ENCODE measurements around the gene STUB1. TPM values are rescaled to one million over a fixed set of nuclear protein-coding genes. Genes with fewer than 3 reads are reported as not detected.

The STUB1 gene
- total RNA-seq, 1 donor from 2014 or later, result 124 TPM

DNA sequence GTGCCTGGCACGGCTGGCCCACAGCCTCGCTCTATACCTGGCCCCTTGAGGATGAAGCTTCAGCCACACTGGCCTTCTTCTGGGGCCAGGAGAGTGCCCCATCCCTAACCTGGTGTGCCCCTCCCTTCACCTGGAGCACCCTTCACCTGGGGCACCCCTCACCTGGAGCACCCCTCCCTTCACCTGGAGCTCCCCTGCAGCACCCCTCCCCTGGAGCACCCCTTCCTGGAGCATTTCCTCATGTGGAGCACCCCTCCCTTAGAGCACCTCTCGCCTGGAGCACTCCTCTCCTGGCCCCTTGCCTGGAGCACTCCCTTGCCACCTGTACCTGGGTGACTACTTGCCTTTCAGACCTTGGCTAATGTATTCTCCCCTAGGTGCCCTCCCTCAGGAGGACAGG is 27.8 kb downstream of the STUB1 start:
- Histone ChIP-seq H3K36me3 (no peaks in the 10 kb centered on the region), H3K9me3 (no peaks in the 10 kb centered on the region), H3K27me3 (peaks cover 23% of the 10 kb centered on the region), H3K4me1 (peaks cover 11% of the 10 kb centered on the region), H3K4me3 (no peak overlapping the region), H3K27ac (no peak overlapping the region)
- DNase-seq (ENCODE audit: extremely low spot score in 2 of 2), result no peak
- intact Hi-C loops (cut with DNase I), result no loop called here
- TF ChIP-seq POLR2A (IDR thresholded peaks at IDR 0.05) (no peak), POLR2AphosphoS5 (IDR thresholded peaks at IDR 0.05; ENCODE audit: insufficient read depth in 1 of 2, low read depth in 1 of 2) (no peak)
- TF ChIP-seq, protein P1, sequence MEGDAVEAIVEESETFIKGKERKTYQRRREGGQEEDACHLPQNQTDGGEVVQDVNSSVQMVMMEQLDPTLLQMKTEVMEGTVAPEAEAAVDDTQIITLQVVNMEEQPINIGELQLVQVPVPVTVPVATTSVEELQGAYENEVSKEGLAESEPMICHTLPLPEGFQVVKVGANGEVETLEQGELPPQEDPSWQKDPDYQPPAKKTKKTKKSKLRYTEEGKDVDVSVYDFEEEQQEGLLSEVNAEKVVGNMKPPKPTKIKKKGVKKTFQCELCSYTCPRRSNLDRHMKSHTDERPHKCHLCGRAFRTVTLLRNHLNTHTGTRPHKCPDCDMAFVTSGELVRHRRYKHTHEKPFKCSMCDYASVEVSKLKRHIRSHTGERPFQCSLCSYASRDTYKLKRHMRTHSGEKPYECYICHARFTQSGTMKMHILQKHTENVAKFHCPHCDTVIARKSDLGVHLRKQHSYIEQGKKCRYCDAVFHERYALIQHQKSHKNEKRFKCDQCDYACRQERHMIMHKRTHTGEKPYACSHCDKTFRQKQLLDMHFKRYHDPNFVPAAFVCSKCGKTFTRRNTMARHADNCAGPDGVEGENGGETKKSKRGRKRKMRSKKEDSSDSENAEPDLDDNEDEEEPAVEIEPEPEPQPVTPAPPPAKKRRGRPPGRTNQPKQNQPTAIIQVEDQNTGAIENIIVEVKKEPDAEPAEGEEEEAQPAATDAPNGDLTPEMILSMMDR (IDR thresholded peaks at IDR 0.05), result no peak

- DNase-seq (ENCODE audit: extremely low spot score in 2 of 2), result no peak
- Histone ChIP-seq H3K27ac (no peak overlapping the region), H3K4me1 (peaks cover 11% of the 10 kb centered on the region), H3K9me3 (no peaks in the 10 kb centered on the region), H3K36me3 (no peaks in the 10 kb centered on the region), H3K4me3 (no peak overlapping the region), H3K27me3 (peaks cover 20% of the 10 kb centered on the region)
- TF ChIP-seq, protein P1 (IDR thresholded peaks at IDR 0.05), result no peak
- TF ChIP-seq POLR2AphosphoS5 (IDR thresholded peaks at IDR 0.05; ENCODE audit: insufficient read depth in 1 of 2, low read depth in 1 of 2) (no peak), POLR2A (IDR thresholded peaks at IDR 0.05) (no peak)
- intact Hi-C loops (cut with DNase I), result no loop called here
These were observed 28.7 kb downstream of the STUB1 start for GRCh38 chr16:708959-709358.

DNA sequence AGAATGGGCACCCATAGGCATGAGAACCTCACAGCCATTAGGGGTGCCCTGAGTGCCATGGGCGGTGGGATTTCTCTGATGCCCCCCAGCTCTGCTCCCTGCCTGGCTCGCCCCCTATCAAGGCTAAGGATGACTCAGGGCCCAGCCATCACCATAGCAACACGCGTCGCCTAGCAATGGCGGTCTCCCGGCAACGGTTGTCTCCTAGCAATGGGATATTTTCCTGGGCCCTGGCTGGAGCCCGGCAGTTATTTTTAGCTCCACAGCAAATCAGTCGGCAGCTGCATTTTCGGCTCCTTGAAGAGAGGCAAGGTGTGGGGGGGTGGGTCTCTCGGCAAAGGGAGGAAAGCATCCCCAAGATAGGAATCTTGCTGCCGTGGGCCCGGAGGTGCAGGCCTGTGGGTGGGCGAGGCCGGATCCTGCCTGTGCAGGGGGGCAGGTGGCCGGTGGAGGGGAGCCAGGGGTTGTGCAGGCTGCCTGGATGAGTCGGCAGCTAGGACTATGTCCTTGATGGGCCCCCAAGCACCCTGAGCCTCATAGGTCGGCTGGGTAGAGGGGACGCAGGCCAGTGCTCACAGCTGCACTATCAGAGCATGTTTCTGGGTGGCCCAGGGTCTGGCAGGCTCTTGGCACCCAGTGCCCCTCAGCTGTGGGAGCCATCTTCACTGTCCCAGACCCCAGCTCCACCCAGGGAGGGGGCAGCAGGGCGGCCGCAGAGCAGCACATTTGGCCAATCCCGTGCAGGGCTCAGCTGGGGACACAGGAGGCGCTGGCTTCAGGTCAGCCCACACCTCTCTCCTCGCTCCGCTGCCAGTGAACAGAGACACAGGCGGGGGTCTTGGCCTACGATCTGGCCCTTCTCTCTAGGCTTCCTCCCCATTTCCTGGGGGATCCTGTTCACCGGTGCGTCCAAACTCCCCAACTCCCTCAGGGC is 29.6 kb downstream of the STUB1 start:
- intact Hi-C loops (cut with DNase I), result loop anchor here (10.0 kb wide), 1 partner anchor 345 kb away; no protein-coding TSS in a partner anchor
- TF ChIP-seq, protein P1 (IDR thresholded peaks at IDR 0.05), result no peak
- TF ChIP-seq POLR2A (IDR thresholded peaks at IDR 0.05) (no peak), POLR2AphosphoS5 (IDR thresholded peaks at IDR 0.05; ENCODE audit: insufficient read depth in 1 of 2, low read depth in 1 of 2) (no peak)
- no peak for DNase-seq (ENCODE audit: extremely low spot score in 2 of 2)
- Histone ChIP-seq H3K4me3 (no peak overlapping the region), H3K36me3 (no peaks in the 10 kb centered on the region), H3K27me3 (peaks cover 13% of the 10 kb centered on the region), H3K27ac (no peak overlapping the region), H3K9me3 (no peaks in the 10 kb centered on the region), H3K4me1 (peaks cover 18% of the 10 kb centered on the region)

- TF ChIP-seq POLR2AphosphoS5 (IDR thresholded peaks at IDR 0.05; ENCODE audit: insufficient read depth in 1 of 2, low read depth in 1 of 2) (no peak), POLR2A (IDR thresholded peaks at IDR 0.05) (no peak)
- TF ChIP-seq, protein P1 (IDR thresholded peaks at IDR 0.05), result no peak
- peaks cover 18% of the 10 kb centered on the region for H3K4me1 ChIP-seq
- no peak for DNase-seq (ENCODE audit: extremely low spot score in 2 of 2)
- H3K27me3 ChIP-seq, result peaks cover 9% of the 10 kb centered on the region
- H3K36me3 ChIP-seq, result no peaks in the 10 kb centered on the region
- H3K9me3 ChIP-seq, result no peaks in the 10 kb centered on the region
- intact Hi-C loops (cut with DNase I), result loop anchor here (10.0 kb wide), 1 partner anchor 344 kb away; no protein-coding TSS in a partner anchor
- H3K27ac ChIP-seq, result no peak overlapping the region
- no peak overlapping the region for H3K4me3 ChIP-seq
These were observed 30.4 kb downstream of the STUB1 start for GRCh38 chr16:710500-711075.

Measured in vagina (tissue), 2 donors.